ENCODE measurements around the gene CSH2.

CSH2 gene

GRCh38 chr17:63830278-63830677, 43.2 kb downstream of the CSH2 start:
- Histone ChIP-seq H3K9ac (ENCODE audit: low read depth, low read length) (no peak overlapping the region), H2AFZ (ENCODE audit: low read depth, low read length) (no peak overlapping the region)
- TF ChIP-seq CTCF (IDR thresholded peaks at IDR 0.05; ENCODE audit: borderline replicate concordance, extremely low read depth, low read length, poor library complexity, severe bottlenecking) (no peak), EZH2 (IDR thresholded peaks at IDR 0.05; ENCODE audit: borderline replicate concordance, low read depth, low read length, severe bottlenecking) (no peak)

GRCh38 chr17:63828936-63829335, 44.5 kb downstream of the CSH2 start:
- H3K4me1 ChIP-seq (ENCODE audit: insufficient read depth, low read length), result peaks cover 48% of the 10 kb centered on the region
- peak overlapping the region; percentile 68; the same call in 1 of the 2 replicates for H3K9ac ChIP-seq (ENCODE audit: low read depth, low read length)
- H3K4me3 ChIP-seq (ENCODE audit: low read depth in 1 of 2, low read length in 2 of 2), result peak overlapping the region in 1 of 2 experiments; percentile 86; a peak in 2 of 4 replicates
- H4K20me1 ChIP-seq (ENCODE audit: insufficient read depth, low read length), result peaks cover 18% of the 10 kb centered on the region
- ATAC-seq (ENCODE audit: insufficient read depth, low read depth), result no peak
- peak overlapping the region; percentile 84 for H3K4me2 ChIP-seq (ENCODE audit: insufficient read depth, low read length)
- TF ChIP-seq CTCF (IDR thresholded peaks at IDR 0.05; ENCODE audit: borderline replicate concordance, extremely low read depth, low read length, poor library complexity, severe bottlenecking), result no peak
- no peaks in the 10 kb centered on the region for H3K27me3 ChIP-seq (ENCODE audit: insufficient read depth, low read length, poor library complexity)
- H3K9me3 ChIP-seq (ENCODE audit: insufficient read depth, low read length, severe bottlenecking), result no peaks in the 10 kb centered on the region
- H2AFZ ChIP-seq (ENCODE audit: low read depth, low read length), result no peak overlapping the region
- no peak for DNase-seq
- peaks cover 61% of the 10 kb centered on the region for H3K79me2 ChIP-seq (ENCODE audit: insufficient read depth, low read length)
- H3K36me3 ChIP-seq (ENCODE audit: insufficient read depth, low read length), result peaks cover 75% of the 10 kb centered on the region
- H3K27ac ChIP-seq (ENCODE audit: low read length), result no peak overlapping the region

More at GRCh38 chr17:63830278-63830677, 43.2 kb downstream of the CSH2 start:
- peaks cover 75% of the 10 kb centered on the region for H3K36me3 ChIP-seq (ENCODE audit: insufficient read depth, low read length)
- H3K79me2 ChIP-seq (ENCODE audit: insufficient read depth, low read length), result peaks cover 51% of the 10 kb centered on the region
- H3K4me2 ChIP-seq (ENCODE audit: insufficient read depth, low read length), result no peak overlapping the region
- no peak overlapping the region for H3K4me3 ChIP-seq (ENCODE audit: low read depth in 1 of 2, low read length in 2 of 2)
- H3K27ac ChIP-seq (ENCODE audit: low read length), result no peak overlapping the region
- no peak for ATAC-seq (ENCODE audit: insufficient read depth, low read depth)
- H3K4me1 ChIP-seq (ENCODE audit: insufficient read depth, low read length), result peaks cover 40% of the 10 kb centered on the region
- no peaks in the 10 kb centered on the region for H3K27me3 ChIP-seq (ENCODE audit: insufficient read depth, low read length, poor library complexity)
- H3K9me3 ChIP-seq (ENCODE audit: insufficient read depth, low read length, severe bottlenecking), result no peaks in the 10 kb centered on the region
- no peak for DNase-seq
- H4K20me1 ChIP-seq (ENCODE audit: insufficient read depth, low read length), result peaks cover 22% of the 10 kb centered on the region

- Histone ChIP-seq H3K4me3 (ENCODE audit: low read depth in 1 of 2, low read length in 2 of 2) (peak overlapping the region; percentile 86 to 96), H2AFZ (ENCODE audit: low read depth, low read length) (peak overlapping the region; percentile 77), H3K9me3 (ENCODE audit: insufficient read depth, low read length, severe bottlenecking) (no peaks in the 10 kb centered on the region), H3K9ac (ENCODE audit: low read depth, low read length) (peak overlapping the region; percentile 68), H4K20me1 (ENCODE audit: insufficient read depth, low read length) (peaks cover 12% of the 10 kb centered on the region), H3K79me2 (ENCODE audit: insufficient read depth, low read length) (peaks cover 61% of the 10 kb centered on the region), H3K27ac (ENCODE audit: low read length) (peak overlapping the region; percentile 98), H3K4me1 (ENCODE audit: insufficient read depth, low read length) (peaks cover 48% of the 10 kb centered on the region), H3K27me3 (ENCODE audit: insufficient read depth, low read length, poor library complexity) (no peaks in the 10 kb centered on the region), H3K4me2 (ENCODE audit: insufficient read depth, low read length) (peak overlapping the region; percentile 84), H3K36me3 (ENCODE audit: insufficient read depth, low read length) (peaks cover 73% of the 10 kb centered on the region)
- ATAC-seq (ENCODE audit: insufficient read depth, low read depth) (no peak), DNase-seq (no peak)
- no peak for TF ChIP-seq CTCF (IDR thresholded peaks at IDR 0.05; ENCODE audit: borderline replicate concordance, extremely low read depth, low read length, poor library complexity, severe bottlenecking)
- no peak for TF ChIP-seq EZH2 (IDR thresholded peaks at IDR 0.05; ENCODE audit: borderline replicate concordance, low read depth, low read length, severe bottlenecking)
Observed at GRCh38 chr17:63827801-63828221, 45.7 kb downstream of the CSH2 start.

Measured in DND-41 (cell line).